Placental epithelial cell (primary cell): ENCODE data around the gene FAAH. TPM values are rescaled to one million over a fixed set of nuclear protein-coding genes. Genes with fewer than 3 reads are reported as not detected.

Experiments
- total RNA-seq: library from RNA; depleted of rRNA; stranded (reverse); fragments of >200 nt; gene quantifications from 2 replicates; pipeline ENCODE4 v1.2.3, GENCODE V29; 2012

FAAH gene
- total RNA-seq, result 10.5 and 15.3 TPM in 2 replicates

GRCh38 chr1:46394108-46394871 is at the start of gene FAAH:
TSS of gene FAAH (plus strand) at chr1:46394317. CDS start at chr1:46394349, 32 bp downstream.

Other genes with a start within 250 kb of the FAAH start
- 2.0 and 8.6 TPM in 2 replicates for gene TSPAN1, start 219.2 kb upstream of the FAAH start, total RNA-seq
- gene P3R3URF, start 217.8 kb upstream of the FAAH start, total RNA-seq, result not detected in 2 replicates
- 56.9 and 85.1 TPM in 2 replicates for gene POMGNT1, start 195.9 kb upstream of the FAAH start, total RNA-seq
- gene LURAP1, start 191.0 kb upstream of the FAAH start, total RNA-seq, result 1.4 and 2.4 TPM in 2 replicates
- gene RAD54L, start 146.6 kb upstream of the FAAH start, total RNA-seq, result 3.1 and 3.3 TPM in 2 replicates
- 167 and 184 TPM in 2 replicates for gene LRRC41, start 90.7 kb upstream of the FAAH start, total RNA-seq
- 239 and 344 TPM in 2 replicates for gene UQCRH, start 90.6 kb upstream of the FAAH start, total RNA-seq
- 20.0 and 26.6 TPM in 2 replicates for gene NSUN4, start 53.5 kb upstream of the FAAH start, total RNA-seq
- gene DMBX1, start 95.5 kb downstream of the FAAH start, total RNA-seq, result not detected in 2 replicates
- not detected in 2 replicates for gene KNCN, start 157.3 kb downstream of the FAAH start, total RNA-seq
- 17.3 and 17.8 TPM in 2 replicates for gene MKNK1, start 210.0 kb downstream of the FAAH start, total RNA-seq
- gene MOB3C, start 222.5 kb downstream of the FAAH start, total RNA-seq, result 10.2 and 10.7 TPM in 2 replicates